Stimulated activated CD4-positive, alpha-beta T cell treated with anti-CD3 and anti-CD28 coated beads, TNF-alpha, amount 100 ng/mL, for 24 hours (primary cell): ENCODE results near the gene SOHLH1.

Source experiments
- DNase-seq, 3 experiments: peaks; one replicate each; pipeline ENCODE4 v3.0.0-alpha.2; 2020; ENCODE audit warnings: low read depth in 3 of 3

The SOHLH1 gene

DNA sequence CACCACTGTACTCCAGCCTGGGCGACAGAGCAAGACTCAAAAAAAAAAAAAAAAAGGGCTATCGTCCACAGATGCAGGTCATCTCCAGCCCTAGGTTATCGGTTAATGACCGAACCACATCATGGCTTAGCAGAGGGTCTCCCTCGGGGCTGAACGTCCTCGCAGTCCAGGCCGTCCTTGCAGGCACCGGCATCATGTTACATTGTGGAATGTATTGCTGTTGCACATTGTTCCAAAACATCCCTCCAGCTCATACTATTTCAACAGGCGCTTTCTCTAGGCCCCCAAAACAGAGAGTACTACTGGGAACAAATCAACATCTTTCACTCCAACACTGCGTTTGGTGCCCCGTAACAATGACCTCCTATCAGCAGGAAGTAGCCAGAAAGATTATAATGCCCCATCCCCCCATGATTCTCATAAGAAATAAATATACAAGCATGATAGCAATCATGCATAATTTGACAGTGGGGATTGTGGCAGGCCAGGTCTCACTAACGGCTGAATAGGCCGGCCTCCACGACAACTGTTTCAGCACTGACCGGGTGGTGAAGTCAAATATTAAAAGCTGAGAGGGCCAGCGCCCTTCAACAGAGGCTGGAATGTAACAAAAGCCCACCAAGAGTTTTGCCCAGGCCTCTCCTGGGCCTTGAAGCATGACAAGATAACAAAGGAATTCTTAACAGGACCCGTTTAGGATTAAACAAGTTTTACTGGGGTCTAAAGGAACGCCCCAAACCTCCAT is 37.3 kb downstream of the SOHLH1 start:
- no peak for DNase-seq

DNA sequence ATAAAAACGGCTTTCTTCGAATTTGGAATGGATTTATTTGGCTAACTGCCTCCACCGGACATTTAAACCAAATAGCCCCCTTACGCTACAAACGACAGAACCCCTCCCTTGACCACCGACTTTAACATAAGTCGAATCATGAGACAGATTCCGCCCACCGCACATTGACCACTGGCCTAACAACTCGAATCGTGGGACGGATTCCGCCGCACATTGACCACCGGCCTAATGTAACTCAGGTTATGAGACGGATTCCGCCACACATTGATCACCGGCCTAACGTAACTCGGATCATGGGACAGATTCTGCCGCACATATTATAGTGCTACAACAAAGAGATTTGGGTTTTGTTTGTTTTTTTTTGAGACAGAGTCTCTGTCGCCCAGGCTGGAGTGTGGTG is 38.9 kb downstream of the SOHLH1 start:
- no peak for DNase-seq

DNA sequence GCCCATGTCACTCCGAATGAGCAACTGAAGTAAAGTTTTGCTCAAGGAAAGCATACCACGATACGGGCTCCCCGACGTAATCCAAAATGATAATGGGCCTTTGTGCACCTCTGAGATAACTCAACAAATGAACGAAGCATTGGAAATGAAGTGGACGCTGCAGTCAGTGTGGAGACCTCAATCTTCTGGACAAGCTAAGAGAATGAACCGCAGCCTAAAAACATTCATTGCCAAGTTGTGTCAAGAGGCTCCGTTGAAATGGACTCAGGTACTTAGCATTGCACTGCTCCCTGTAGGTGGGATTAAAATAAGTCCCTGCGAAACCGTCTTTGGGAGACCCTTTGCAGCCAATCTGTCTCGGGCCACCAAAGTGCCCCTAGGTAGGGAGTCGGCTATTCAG is 40.0 kb downstream of the SOHLH1 start:
- no peak for DNase-seq

DNA sequence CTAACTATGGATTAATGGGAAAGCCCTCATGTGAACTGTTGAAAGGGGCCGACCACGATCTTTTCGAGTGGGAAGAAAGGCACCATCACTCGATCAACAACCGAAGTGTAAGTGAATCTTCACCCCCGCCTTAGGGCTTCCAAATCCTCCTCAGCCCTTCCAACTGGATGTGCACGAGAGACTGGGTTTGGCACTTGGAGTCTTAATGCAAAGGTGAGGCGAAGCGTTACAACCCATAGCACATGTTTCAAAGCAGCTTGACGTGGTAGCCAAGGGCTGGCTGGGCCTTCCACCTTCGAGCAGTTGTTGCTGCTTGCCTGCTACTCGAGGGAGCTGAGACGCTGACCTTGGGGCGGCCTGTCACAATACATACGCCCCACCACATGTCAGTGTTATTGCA is 41.9 kb downstream of the SOHLH1 start:
- no peak for DNase-seq

DNA sequence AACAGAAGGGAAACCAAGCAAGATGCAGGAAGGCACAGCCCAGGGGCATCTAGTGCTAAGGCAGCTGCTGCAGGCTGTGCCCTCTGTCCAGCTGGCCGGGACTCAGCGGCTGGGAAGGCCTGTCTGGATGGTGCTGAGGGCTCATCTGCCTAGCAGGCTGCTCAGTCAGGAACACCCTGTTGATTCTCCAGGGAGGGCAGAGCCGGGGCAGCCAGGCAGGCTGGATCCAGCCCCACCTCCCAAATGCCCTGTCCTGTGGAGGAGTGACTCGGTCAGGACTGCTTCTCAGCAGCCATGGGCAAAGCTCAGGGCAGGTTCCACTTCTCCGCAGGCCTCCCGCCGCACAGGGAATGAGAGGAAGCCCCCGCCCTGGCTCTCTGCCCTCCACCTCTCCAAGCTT is 44.0 kb downstream of the SOHLH1 start:
- no peak for DNase-seq

DNA sequence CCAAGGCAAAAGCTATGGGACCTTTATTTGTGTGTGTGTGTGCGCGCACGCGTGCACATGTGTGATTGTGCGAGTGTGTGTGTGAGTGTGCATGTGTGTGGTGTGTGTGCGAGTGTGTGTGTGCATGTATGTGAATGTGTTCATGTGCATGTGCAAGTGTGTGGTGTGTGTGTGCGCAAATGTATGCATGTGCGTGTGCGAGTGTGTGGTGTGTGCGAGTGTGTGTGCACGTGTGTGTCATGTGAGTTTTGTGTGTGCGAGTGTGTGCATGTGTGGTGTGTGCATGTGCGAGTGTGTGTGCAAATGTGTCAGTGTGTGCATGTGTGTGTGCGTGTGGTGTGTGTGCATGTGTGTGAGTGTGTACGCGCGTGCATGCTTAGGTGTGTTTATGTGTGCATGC is 48.9 kb downstream of the SOHLH1 start:
- DNase-seq: no peak

DNA sequence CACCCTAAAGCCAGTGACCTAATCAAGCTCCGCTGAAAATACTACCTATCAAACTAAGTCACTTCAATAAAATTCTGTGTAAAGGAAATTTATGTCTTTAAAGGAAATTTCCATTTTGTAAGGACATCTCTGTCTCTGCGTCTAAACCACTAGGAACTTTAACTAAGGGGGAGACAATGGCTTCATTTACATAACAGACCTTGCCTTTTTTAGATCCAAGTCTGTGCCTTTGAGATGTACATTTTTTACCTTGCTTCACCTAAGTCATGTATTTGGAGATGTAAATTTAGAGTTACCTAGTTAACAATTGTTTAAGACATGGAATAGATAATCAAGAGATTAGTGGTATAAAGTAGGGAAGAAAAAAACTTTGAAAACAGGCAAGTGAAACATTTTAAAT is 49.8 kb downstream of the SOHLH1 start:
- DNase-seq: no peak

DNA sequence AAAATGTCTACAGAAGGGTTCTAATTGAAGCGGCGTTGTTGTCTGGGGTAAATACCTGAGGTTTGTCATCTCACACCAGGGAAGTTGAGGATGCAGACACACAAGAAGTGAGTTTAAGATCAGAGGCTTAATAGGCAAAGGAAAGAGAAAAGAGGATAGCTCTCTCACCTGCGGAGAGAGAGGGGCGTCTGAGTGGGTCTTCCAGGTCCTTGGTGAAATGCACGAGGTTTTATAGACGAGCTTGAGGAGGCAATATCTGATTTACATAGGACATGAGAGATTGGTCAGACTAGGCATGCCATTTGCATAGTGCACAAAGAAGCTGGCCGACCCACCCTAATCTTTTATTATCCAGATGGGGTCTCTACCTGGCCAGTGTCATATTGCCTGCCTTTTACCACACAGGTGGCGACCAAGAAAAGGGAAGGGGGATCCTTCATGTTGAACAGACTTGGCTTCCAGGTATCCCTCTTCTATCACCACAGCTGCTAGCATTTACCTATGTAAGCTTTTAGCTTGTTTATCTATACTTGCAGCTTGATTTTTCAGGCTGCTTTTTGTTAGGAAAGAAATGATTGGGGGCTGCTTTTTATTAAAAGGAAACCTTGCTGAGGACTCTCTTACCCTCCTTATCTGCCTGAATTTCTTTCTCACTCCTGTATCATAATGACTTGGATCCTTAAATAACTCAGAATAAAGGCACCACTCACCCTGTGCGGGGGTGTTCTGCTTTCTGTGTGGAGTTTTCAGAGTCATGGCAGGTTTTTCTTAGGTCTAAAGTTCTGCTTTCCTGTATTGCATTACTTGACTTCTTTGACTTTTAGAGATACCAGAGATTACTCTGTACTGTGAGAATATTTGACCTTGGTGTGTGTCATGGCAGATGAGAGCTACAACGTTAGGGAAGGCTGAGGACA is 50.5 kb downstream of the SOHLH1 start:
- no peak for DNase-seq

DNA sequence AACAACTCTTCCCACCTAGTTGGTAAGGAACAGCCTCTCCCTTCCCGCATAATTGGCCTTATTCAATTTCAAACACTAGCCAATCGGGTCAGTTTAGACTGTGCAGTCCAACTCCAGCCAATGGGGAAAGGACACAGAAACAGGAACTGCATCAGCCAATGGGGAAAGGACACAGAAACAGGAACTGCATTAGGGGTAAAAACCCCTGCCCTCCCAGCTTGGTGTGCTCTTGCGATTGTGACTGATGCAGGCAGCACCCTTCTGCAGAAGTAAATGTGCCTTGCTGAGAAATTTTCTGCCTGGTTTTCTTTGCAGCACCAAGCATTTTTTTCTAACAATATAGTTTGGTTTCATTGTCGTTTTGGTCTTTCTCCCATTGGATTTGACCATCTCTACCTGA is 51.4 kb downstream of the SOHLH1 start:
- no peak for DNase-seq

DNA sequence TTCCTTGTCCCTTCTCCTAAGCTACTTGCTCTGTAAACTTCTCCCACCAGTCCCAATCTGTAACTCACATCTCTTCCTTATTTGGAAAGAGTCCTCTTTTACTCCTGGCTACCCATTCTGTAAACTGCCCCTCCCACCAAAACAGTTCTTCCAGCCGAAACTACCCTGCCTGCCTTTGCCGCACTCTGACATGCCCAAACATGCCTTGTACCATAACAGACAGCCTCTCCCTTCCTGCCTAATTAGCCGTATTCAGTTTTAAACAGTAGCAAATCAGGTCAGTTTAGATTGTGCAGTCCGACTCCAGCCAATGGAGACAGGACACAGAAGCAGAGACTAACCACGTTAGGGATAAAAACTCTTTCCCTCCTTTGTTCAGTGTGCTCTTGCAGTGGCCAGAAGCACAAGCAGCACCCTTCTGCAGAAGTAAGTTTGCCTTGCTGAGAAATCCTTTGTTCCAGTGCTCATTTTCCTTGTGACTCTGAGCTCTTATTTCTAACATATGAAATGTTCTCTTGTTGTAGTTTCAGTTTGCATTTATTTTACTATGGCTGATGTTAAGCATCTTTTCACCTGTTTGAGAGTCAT is 54.6 kb downstream of the SOHLH1 start:
- no peak for DNase-seq
